HEK293 (cell line): ENCODE data around the gene HIKESHI.

Experiments
- CTCF ChIA-PET: fragments of 350-600 bp; formaldehyde crosslinking; extraction: SDS; loops from one replicate; lab custom pipeline; 2021; ENCODE audit warnings: antibody characterized with exemption; lab: Yijun Ruan, JAX
- POLR2A ChIA-PET: fragments of 300-600 bp; formaldehyde crosslinking; extraction: SDS; loops from one replicate; lab custom pipeline; 2020; ENCODE audit warnings: antibody characterized with exemption, inconsistent platforms; lab: Yijun Ruan, JAX
- H3K27ac ChIP-seq: fragments of 200-500 bp; sonication (Bioruptor generic); 2 replicates; pipeline ENCODE4 v1.5.1; 2014; ENCODE audit warnings: low read depth, low read length, control low read depth, inconsistent platforms; ENCODE audit errors: extremely low read depth
- H3K36me3 ChIP-seq, 2 experiments: fragments of 200-500 bp in 1 of 2; sonication (Bioruptor generic) in 1 of 2; 1 replicate in 1 of 2; 2 replicates in 1 of 2; pipeline ENCODE4 v1.5.1; 2014 to 2017; ENCODE audit warnings: inconsistent platforms in 2 of 2, low read length in 2 of 2; ENCODE audit not compliant: control insufficient read depth in 2 of 2, insufficient read depth in 1 of 2
- H3K4me1 ChIP-seq: fragments of 200-500 bp; sonication (Bioruptor generic); 2 replicates; pipeline ENCODE4 v1.5.1; 2014; ENCODE audit warnings: mild to moderate bottlenecking, low read length, inconsistent platforms; ENCODE audit not compliant: control insufficient read depth, insufficient read depth
- H3K4me3 ChIP-seq: 2 replicates; pipeline ENCODE4 v1.5.1; 2011; ENCODE audit warnings: low read depth, mild to moderate bottlenecking, control low read depth, low read length, moderate library complexity
- H3K9me3 ChIP-seq: fragments of 200-500 bp; sonication (Bioruptor generic); 2 replicates; pipeline ENCODE4 v1.5.1; 2014; ENCODE audit warnings: low read depth, low read length, inconsistent platforms; ENCODE audit not compliant: control insufficient read depth, insufficient read depth
- GLIS1 ChIP-seq: fragments of 450-650 bp; formaldehyde crosslinking; IDR thresholded peaks from 2 replicates; pipeline ENCODE4 v1.5.1; 2016; ENCODE audit warnings: missing biosample characterization, missing genetic modification characterization
- PRDM1 ChIP-seq: fragments of 450-650 bp; formaldehyde crosslinking; IDR thresholded peaks from 2 replicates; pipeline ENCODE4; 2016; ENCODE audit warnings: missing biosample characterization, missing genetic modification characterization
- SCRT2 ChIP-seq: fragments of 450-650 bp; formaldehyde crosslinking; IDR thresholded peaks from 2 replicates; pipeline ENCODE4 v1.5.1; 2016; ENCODE audit warnings: missing biosample characterization, missing genetic modification characterization
- ZBTB21 ChIP-seq: fragments of 450-650 bp; formaldehyde crosslinking; IDR thresholded peaks from 2 replicates; pipeline ENCODE4 v1.5.1; 2017; ENCODE audit warnings: missing biosample characterization, missing genetic modification characterization
- ZBTB8A ChIP-seq: fragments of 450-650 bp; formaldehyde crosslinking; IDR thresholded peaks from 2 replicates; pipeline ENCODE4 v1.5.1; 2016; ENCODE audit warnings: missing biosample characterization, missing genetic modification characterization
- ZIC2 ChIP-seq: fragments of 450-650 bp; formaldehyde crosslinking; IDR thresholded peaks from 2 replicates; pipeline ENCODE4 v1.5.1; 2016; ENCODE audit warnings: missing biosample characterization, missing genetic modification characterization
- ZNF10 ChIP-seq: fragments of 450-650 bp; formaldehyde crosslinking; IDR thresholded peaks from 2 replicates; pipeline ENCODE4 v1.5.1; 2017; ENCODE audit warnings: missing biosample characterization, missing genetic modification characterization
- ZNF19 ChIP-seq: fragments of 450-650 bp; formaldehyde crosslinking; IDR thresholded peaks from 2 replicates; pipeline ENCODE4; 2016; ENCODE audit warnings: missing biosample characterization, missing genetic modification characterization, low read depth
- ZNF221 ChIP-seq: fragments of 450-650 bp; formaldehyde crosslinking; IDR thresholded peaks from 2 replicates; pipeline ENCODE4 v1.5.1; 2017; ENCODE audit warnings: missing biosample characterization, missing genetic modification characterization, borderline replicate concordance
- ZNF341 ChIP-seq: fragments of 450-650 bp; formaldehyde crosslinking; IDR thresholded peaks from 2 replicates; pipeline ENCODE4; 2016; ENCODE audit warnings: low read depth, missing biosample characterization, missing genetic modification characterization
- ZNF398 ChIP-seq: fragments of 450-650 bp; formaldehyde crosslinking; IDR thresholded peaks from 2 replicates; pipeline ENCODE4 v1.5.1; 2017; ENCODE audit warnings: missing biosample characterization, missing genetic modification characterization
- ZNF404 ChIP-seq: fragments of 450-650 bp; formaldehyde crosslinking; IDR thresholded peaks from 2 replicates; pipeline ENCODE4 v1.5.1; 2017; ENCODE audit warnings: missing biosample characterization, missing genetic modification characterization
- ZNF518A ChIP-seq: fragments of 450-650 bp; formaldehyde crosslinking; conservative IDR thresholded peaks from 2 replicates; pipeline ENCODE4 v1.5.1; 2016; ENCODE audit warnings: low read depth, missing biosample characterization, missing genetic modification characterization
- ZNF645 ChIP-seq: fragments of 450-650 bp; formaldehyde crosslinking; IDR thresholded peaks from 2 replicates; pipeline ENCODE4; 2016; ENCODE audit warnings: missing biosample characterization, missing genetic modification characterization
- ZNF830 ChIP-seq: fragments of 450-650 bp; IDR thresholded peaks from 2 replicates; pipeline ENCODE4 v1.5.0; 2018; ENCODE audit warnings: missing biosample characterization, missing genetic modification characterization, low read depth, mild to moderate bottlenecking, moderate library complexity

The HIKESHI gene

GRCh38 chr11:86279747-86280146, 22.3 kb upstream of the HIKESHI start:
- Histone ChIP-seq H3K27ac (no peak overlapping the region), H3K9me3 (no peaks in the 10 kb centered on the region), H3K36me3 (peaks cover 0 to 53% of the 10 kb centered on the region in 2 experiments; a peak in 1 of 3 replicates), H3K4me1 (no peaks in the 10 kb centered on the region), H3K4me3 (no peak overlapping the region)
- ChIA-PET POLR2A (no interaction called here), CTCF (interaction anchor here (1.0 kb wide), 1 partner anchor 11 kb away, joined by 4 read pairs; no protein-coding TSS in a partner anchor)
- no peak for TF ChIP-seq ZNF645
- TF ChIP-seq ZBTB8A (tag by site-specific recombination), result no peak
- no peak for TF ChIP-seq ZNF404

GRCh38 chr11:86287468-86287796, 14.6 kb upstream of the HIKESHI start:
- Histone ChIP-seq H3K36me3 (peaks cover 0 to 10% of the 10 kb centered on the region in 2 experiments; a peak in 1 of 3 replicates), H3K9me3 (no peaks in the 10 kb centered on the region), H3K4me3 (no peak overlapping the region), H3K4me1 (no peaks in the 10 kb centered on the region), H3K27ac (no peak overlapping the region)
- POLR2A ChIA-PET, result no interaction called here
- CTCF ChIA-PET, result no interaction called here
- TF ChIP-seq ZBTB21 (tag by site-specific recombination) (no peak), ZNF830 (no peak), GLIS1 (tag by site-specific recombination) (no peak), ZNF518A (no peak), ZNF341 (no peak), ZNF10 (tag by site-specific recombination) (no peak), SCRT2 (tag by site-specific recombination) (no peak), ZNF221 (no peak), ZIC2 (tag by site-specific recombination) (no peak), ZNF19 (tag by site-specific recombination) (no peak), PRDM1 (no peak), ZNF398 (tag by site-specific recombination) (no peak)
